Aorta (tissue), 5 donors: Measurements from ENCODE around the gene KDM8. TPM values are rescaled to one million over a fixed set of nuclear protein-coding genes. Genes with fewer than 3 reads are reported as not detected.

Experiments
- ATAC-seq: fragments of 200-7000 bp; cut with Tn5 transposase; one replicate; pipeline ENCODE4 v1.9.1; 2022; ENCODE audit warnings: moderate library complexity; ENCODE audit not compliant: low FRiP score
- DNase-seq, 2 donors: peaks; one replicate each; pipeline ENCODE4 v3.0.0-alpha.2; 2020
- H3K27ac ChIP-seq, 2 donors: one replicate each; pipeline ENCODE4 v1.5.1; 2013; ENCODE audit warnings: low read length in 2 of 2, mild to moderate bottlenecking in 2 of 2, moderate library complexity in 2 of 2, control low read depth in 1 of 2, inconsistent platforms in 1 of 2, low read depth in 1 of 2
- H3K27me3 ChIP-seq, 2 donors: one replicate each; pipeline ENCODE4 v1.6.1; 2013; ENCODE audit warnings: control low read depth in 1 of 2, low read length in 1 of 2, mild to moderate bottlenecking in 1 of 2, moderate library complexity in 1 of 2; ENCODE audit not compliant: insufficient read depth in 2 of 2, control insufficient read depth in 1 of 2
- H3K36me3 ChIP-seq, 2 donors: one replicate each; pipeline ENCODE4 v1.6.1; 2013; ENCODE audit warnings: control low read depth in 1 of 2, low read length in 1 of 2, mild to moderate bottlenecking in 1 of 2; ENCODE audit not compliant: insufficient read depth in 2 of 2, control insufficient read depth in 1 of 2
- H3K4me1 ChIP-seq, 2 donors: one replicate each; pipeline ENCODE4 v1.6.1; 2013; ENCODE audit warnings: low read length in 2 of 2, control low read depth in 1 of 2, mild to moderate bottlenecking in 1 of 2, moderate library complexity in 1 of 2; ENCODE audit not compliant: insufficient read depth in 2 of 2, control insufficient read depth in 1 of 2
- H3K4me3 ChIP-seq, 2 donors: one replicate each; pipeline ENCODE4 v1.5.1; 2013; ENCODE audit warnings: low read length in 2 of 2, control low read depth in 1 of 2, mild to moderate bottlenecking in 1 of 2
- H3K9me3 ChIP-seq: one replicate; pipeline ENCODE4 v1.6.1; 2013; ENCODE audit warnings: mild to moderate bottlenecking, low read length; ENCODE audit not compliant: control insufficient read depth
- WGBS, 2 donors: extraction: QIAGEN DNeasy Blood & Tissue Kit; methylation state at CpG; one replicate each; pipeline ENCODE4 v1.1.7; 2013; 5-methylcytosine and 5-hydroxymethylcytosine counted together
- intact Hi-C, 2 donors: fragments of 100-400 bp; cut with DNase I; formaldehyde crosslinking; loops; one replicate each; pipeline versions ENCODE4 v1.14.2 to v1.15.0; 2022
- polyA plus RNA-seq, 2 donors: library from polyadenylated mRNA; stranded (reverse); fragments of 200-250 nt; gene quantifications; one replicate each; pipeline ENCODE4 v1.2.3, GENCODE V29; 2013
- total RNA-seq, 2 donors: library from RNA; stranded (reverse); fragmentation: NEBNext Ultra II Directional; extraction: Animal tissue kit (Norgen Biotek cat#: 25700); gene quantifications; one replicate each; pipeline ENCODE4 v1.2.1, GENCODE V29; 2021
- donor health status: healthy with polysubstance abuse.
- donor health status: Bipolar disorder and iron deficiency.
- donor health status: DM: no; HTN: no; CAD: no.
- donor health status: DM: no; HTN: no; CAD: no.
- donor health status: DM: yes; HTN: yes; CAD: no.

Gene KDM8
- total and polyA plus RNA-seq, 4 donors, result 4.3 to 7.4 (median 6.3) TPM

GRCh38 chr16:27234603-27235002, 31.3 kb downstream of the KDM8 start:
- no peak overlapping the region for H3K27ac ChIP-seq
- no peaks in the 10 kb centered on the region for H3K4me1 ChIP-seq

GRCh38 chr16:27235055-27235937, 32.0 kb downstream of the KDM8 start:
- H3K4me1 ChIP-seq, result no peaks in the 10 kb centered on the region
- intact Hi-C loops, result loop anchor here (2.0 to 10.0 kb wide), 4 partner anchors 100 to 222 kb away; no protein-coding TSS in a partner anchor
- 56 to 58% methylated on average over 23 of the region's 23 CpGs for WGBS, 2 donors

More at GRCh38 chr16:27234603-27235002, 31.3 kb downstream of the KDM8 start:
- no peaks in the 10 kb centered on the region for H3K27me3 ChIP-seq
- DNase-seq (peak; percentile 45 to 59), ATAC-seq (no peak)
- intact Hi-C loops, result loop anchor here (2.0 to 10.0 kb wide), 4 partner anchors 100 to 223 kb away; no protein-coding TSS in a partner anchor
- H3K4me3 ChIP-seq, result no peak overlapping the region
- 31 to 39% methylated on average over 4 of the region's 4 CpGs for WGBS, 2 donors
- H3K36me3 ChIP-seq, result no peaks in the 10 kb centered on the region
- H3K9me3 ChIP-seq, result no peaks in the 10 kb centered on the region

GRCh38 chr16:27235938-27236245, 32.6 kb downstream of the KDM8 start:
- 94% methylated on average over 8 of the region's 8 CpGs for WGBS, 2 donors
- DNase-seq (peak; percentile 48 to 49), ATAC-seq (no peak)
- Histone ChIP-seq H3K4me1 (no peaks in the 10 kb centered on the region), H3K4me3 (no peak overlapping the region), H3K36me3 (no peaks in the 10 kb centered on the region), H3K27me3 (no peaks in the 10 kb centered on the region), H3K9me3 (no peaks in the 10 kb centered on the region), H3K27ac (no peak overlapping the region)
- intact Hi-C loops, result loop anchor here (2.0 to 10.0 kb wide), 4 partner anchors 99 to 221 kb away; no protein-coding TSS in a partner anchor

More at GRCh38 chr16:27235055-27235937, 32.0 kb downstream of the KDM8 start:
- no peaks in the 10 kb centered on the region for H3K36me3 ChIP-seq
- H3K9me3 ChIP-seq, result no peaks in the 10 kb centered on the region
- ATAC-seq (peak; percentile 85), DNase-seq (peak; percentile 92 to 94)
- H3K27me3 ChIP-seq, result no peaks in the 10 kb centered on the region
- H3K4me3 ChIP-seq, result no peak overlapping the region
- H3K27ac ChIP-seq, result no peak overlapping the region

GRCh38 chr16:27236635-27237218, 33.4 kb downstream of the KDM8 start:
- Histone ChIP-seq H3K36me3 (no peaks in the 10 kb centered on the region), H3K27me3 (no peaks in the 10 kb centered on the region), H3K4me1 (no peaks in the 10 kb centered on the region), H3K27ac (no peak overlapping the region), H3K9me3 (no peaks in the 10 kb centered on the region), H3K4me3 (no peak overlapping the region)
- 87 to 91% methylated on average over 8 of the region's 8 CpGs for WGBS, 2 donors
- ATAC-seq, result no peak
- peak in 1 of 2 donors; percentile 20 for DNase-seq
- intact Hi-C loops, result loop anchor here in 1 of 2 donors (5.0 to 10.0 kb wide), 3 partner anchors 98 to 221 kb away; no protein-coding TSS in a partner anchor

- Histone ChIP-seq H3K36me3 (no peaks in the 10 kb centered on the region), H3K4me3 (no peak overlapping the region), H3K9me3 (no peaks in the 10 kb centered on the region), H3K4me1 (no peaks in the 10 kb centered on the region), H3K27me3 (no peaks in the 10 kb centered on the region), H3K27ac (no peak overlapping the region)
- intact Hi-C loops, result loop anchor here in 1 of 2 donors (5.0 to 10.0 kb wide), 3 partner anchors 97 to 220 kb away; no protein-coding TSS in a partner anchor
- WGBS, 2 donors, result 73 to 77% methylated on average over 22 of the region's 22 CpGs
- peak in 1 of 2 donors; percentile 70 for DNase-seq
- ATAC-seq, result no peak
Observed at GRCh38 chr16:27237219-27238015, 34.1 kb downstream of the KDM8 start.

- ATAC-seq, result no peak
Observed at GRCh38 chr16:27238016-27238587, 34.8 kb downstream of the KDM8 start.

GRCh38 chr16:27238591-27238990, 35.3 kb downstream of the KDM8 start:
- peaks cover 0 to under 1% of the 10 kb centered on the region in 2 donors for H3K4me1 ChIP-seq
- ATAC-seq (no peak), DNase-seq (peak in 1 of 2 donors; percentile 41)
- no peaks in the 10 kb centered on the region for H3K27me3 ChIP-seq
- H3K9me3 ChIP-seq, result no peaks in the 10 kb centered on the region
- no peak overlapping the region for H3K4me3 ChIP-seq
- H3K27ac ChIP-seq, result no peak overlapping the region
- no peaks in the 10 kb centered on the region for H3K36me3 ChIP-seq
- WGBS, 2 donors, result 85 to 94% methylated on average over 2 of the region's 2 CpGs
- intact Hi-C loops, result loop anchor here in 1 of 2 donors (5.0 to 10.0 kb wide), 3 partner anchors 96 to 219 kb away; no protein-coding TSS in a partner anchor

More at GRCh38 chr16:27238016-27238587, 34.8 kb downstream of the KDM8 start:
- no peak overlapping the region for H3K4me3 ChIP-seq
- no peaks in the 10 kb centered on the region for H3K27me3 ChIP-seq
- intact Hi-C loops, result loop anchor here in 1 of 2 donors (5.0 to 10.0 kb wide), 3 partner anchors 97 to 219 kb away; no protein-coding TSS in a partner anchor
- no peaks in the 10 kb centered on the region for H3K4me1 ChIP-seq
- H3K27ac ChIP-seq, result no peak overlapping the region
- WGBS, 2 donors, result 83 to 85% methylated on average over 16 of the region's 16 CpGs
- DNase-seq, result peak in 1 of 2 donors; percentile 68
- no peaks in the 10 kb centered on the region for H3K36me3 ChIP-seq
- no peaks in the 10 kb centered on the region for H3K9me3 ChIP-seq

- H3K4me1 ChIP-seq, result peaks cover 1 to 2% of the 10 kb centered on the region in 2 donors
- intact Hi-C loops, result loop anchor here in 1 of 2 donors (5.0 to 10.0 kb wide), 3 partner anchors 96 to 218 kb away; no protein-coding TSS in a partner anchor
- ATAC-seq (no peak), DNase-seq (peak in 1 of 2 donors; percentile 30)
- H3K9me3 ChIP-seq, result no peaks in the 10 kb centered on the region
- H3K27ac ChIP-seq, result no peak overlapping the region
- H3K27me3 ChIP-seq, result no peaks in the 10 kb centered on the region
- no peak overlapping the region for H3K4me3 ChIP-seq
- H3K36me3 ChIP-seq, result no peaks in the 10 kb centered on the region
- WGBS, 2 donors, result 97 to 99% methylated on average over 5 of the region's 5 CpGs
Observed at GRCh38 chr16:27239026-27239425, 35.7 kb downstream of the KDM8 start.
